Measurements from ENCODE around the gene OR5B12. TPM values are rescaled to one million over a fixed set of nuclear protein-coding genes. Genes with fewer than 3 reads are reported as not detected.

Gene OR5B12
- total RNA-seq: not detected in 2 replicates

DNA sequence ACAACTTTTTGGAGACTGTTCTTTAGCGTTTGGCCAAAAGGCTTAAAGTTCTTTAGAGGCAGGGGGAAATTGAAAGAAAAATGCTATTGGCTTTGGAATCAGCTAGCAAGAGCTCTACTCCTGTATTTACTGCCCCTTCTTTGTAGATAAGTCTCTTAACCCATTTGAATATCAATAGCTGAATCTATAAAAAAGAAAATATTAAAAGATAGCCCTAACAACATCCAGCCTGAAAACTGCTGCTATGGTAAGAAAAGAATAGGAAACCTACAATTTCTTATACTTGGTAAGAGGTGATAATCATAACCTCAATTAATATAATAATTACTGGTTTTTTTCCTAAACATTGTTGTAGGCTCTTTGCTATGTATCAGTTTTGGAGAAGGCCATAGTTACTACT is at the start of gene OR5B12:
OR5B12 (minus strand) TSS at position 101 of the 400 bp plus-strand sequence. CDS start 2,085 bp downstream, outside the sequence.

DNA sequence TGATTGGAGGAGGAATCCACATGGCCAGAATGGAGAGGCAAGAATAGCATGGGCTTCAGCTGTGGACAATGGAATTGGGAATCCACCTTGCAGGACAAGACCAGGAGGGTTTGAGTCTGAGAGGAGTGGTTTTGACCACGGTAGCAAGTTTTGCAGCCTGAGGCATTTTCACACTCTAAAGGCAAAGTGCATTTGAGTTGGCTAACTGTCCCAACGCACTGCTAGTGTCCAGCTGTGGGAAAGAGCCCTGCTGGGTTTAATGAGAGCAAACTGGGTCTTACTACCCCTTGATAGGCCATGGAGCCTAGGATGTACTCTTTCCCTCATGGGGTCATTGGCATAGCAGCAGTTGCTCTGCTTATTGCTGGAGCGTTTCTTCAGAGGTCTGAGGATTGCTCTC is 14.0 kb downstream of the OR5B12 start, which contains the start of gene OR5B2:
OR5B2 (minus strand) TSS at position 101 of the 400 bp plus-strand sequence. CDS start 4,860 bp downstream, outside the sequence.

DNA sequence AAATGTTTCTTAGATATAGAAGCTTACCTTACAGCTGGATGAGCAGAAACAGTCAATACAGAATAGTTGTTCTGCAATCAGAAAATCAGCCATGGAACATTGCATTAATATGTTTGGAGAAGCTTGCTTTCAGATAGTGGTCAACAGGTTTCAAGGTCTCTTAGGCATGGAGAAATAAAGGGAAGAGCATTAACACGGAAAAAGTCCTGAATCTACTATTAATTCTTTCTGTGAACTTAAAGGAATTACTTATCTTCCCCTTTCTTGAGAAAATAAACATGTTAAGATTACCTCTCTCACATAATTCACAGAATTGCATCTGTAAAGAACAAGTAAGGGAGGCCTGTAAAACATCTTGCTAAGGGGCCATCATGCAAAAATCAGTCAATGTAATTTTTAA is 35.3 kb downstream of the OR5B12 start, which contains the start of gene OR5B3:
OR5B3 (minus strand) TSS at position 101 of the 400 bp plus-strand sequence. CDS start 3,465 bp downstream, outside the sequence.

Other genes with a start within 250 kb of the OR5B12 start
- not detected in 2 replicates for gene OR1S2, start 238.1 kb downstream of the OR5B12 start, total RNA-seq
- not detected in 2 replicates for gene OR1S1, start 229.5 kb downstream of the OR5B12 start, total RNA-seq
- gene OR10Q1, start 213.3 kb downstream of the OR5B12 start, total RNA-seq: not detected in 2 replicates
- gene OR10W1, start 174.0 kb downstream of the OR5B12 start, total RNA-seq: not detected in 2 replicates
- gene OR5B17, start 83.2 kb downstream of the OR5B12 start, total RNA-seq: not detected in 2 replicates
- not detected in 2 replicates for gene OR5B3, start 35.4 kb downstream of the OR5B12 start, total RNA-seq
- not detected in 2 replicates for gene OR5B2, start 14.1 kb downstream of the OR5B12 start, total RNA-seq
- gene OR5B21, start 65.9 kb upstream of the OR5B12 start, total RNA-seq: not detected in 2 replicates
- gene LPXN, start 133.6 kb upstream of the OR5B12 start, total RNA-seq: 24.3 and 38.5 TPM in 2 replicates
- gene ZFP91, start 136.8 kb upstream of the OR5B12 start, total RNA-seq: 33.1 and 59.8 TPM in 2 replicates
- gene CNTF, start 180.4 kb upstream of the OR5B12 start, total RNA-seq: 1.8 and 2.9 TPM in 2 replicates

Measured in subcutaneous preadipocyte (primary cell).